Measurements from ENCODE around the gene BZW2. TPM values are rescaled to one million over a fixed set of nuclear protein-coding genes. Genes with fewer than 3 reads are reported as not detected.

Gene BZW2
- polyA plus RNA-seq, 3 donors, result 19.0 to 45.2 (median 36.4) TPM

- intact Hi-C loops (cut with micrococcal nuclease), result no loop called here
- no peaks in the 10 kb centered on the region for H3K9me3 ChIP-seq (replicated peaks in 1 of 2; ENCODE audit: control insufficient read depth in 1 of 2, insufficient read depth in 1 of 2, low read length in 2 of 2)
- H3K4me1 Mint-ChIP-seq, result peaks cover 20% of the 10 kb centered on the region
- DNase-seq, result no peak
- H3K27ac Mint-ChIP-seq, result no peak overlapping the region
- no peaks in the 10 kb centered on the region for H4K20me1 ChIP-seq (ENCODE audit: insufficient read depth, low read length)
- H3K27me3 Mint-ChIP-seq (ENCODE audit: low read depth in 3 of 3), result no peaks in the 10 kb centered on the region
- peaks cover 15 to 16% of the 10 kb centered on the region in 2 donors for H3K4me1 ChIP-seq (ENCODE audit: control insufficient read depth in 1 of 2, insufficient read depth in 2 of 2, low read length in 2 of 2)
- H3K27me3 ChIP-seq (ENCODE audit: control insufficient read depth in 2 of 2, insufficient read depth in 2 of 2, low read length in 2 of 2), result no peaks in the 10 kb centered on the region
- no peak for TF ChIP-seq CTCF (IDR thresholded peaks at IDR 0.05)
- peaks cover 18 to 38% of the 10 kb centered on the region in 2 donors for H3K36me3 ChIP-seq (replicated peaks in 1 of 2; ENCODE audit: control insufficient read depth in 1 of 2, insufficient read depth in 2 of 2, low read length in 2 of 2)
- WGBS (ENCODE audit: insufficient coverage), result no CpG with 5 or more reads among the region's 3 CpGs
- H3K9ac ChIP-seq (ENCODE audit: insufficient read depth, low read length, poor library complexity, severe bottlenecking), result no peak overlapping the region
- H2AFZ ChIP-seq (ENCODE audit: insufficient read depth, low read depth, low read length, poor library complexity, severe bottlenecking), result no peak overlapping the region
- H3K79me2 ChIP-seq (ENCODE audit: insufficient read depth, low read length), result peaks cover 27% of the 10 kb centered on the region
- H3K9me3 Mint-ChIP-seq, result peaks cover 0 to 3% (median 0%) of the 10 kb centered on the region in 7 donors
- no peak overlapping the region for H3K4me3 ChIP-seq (replicated peaks in 1 of 3; ENCODE audit: low read depth in 2 of 3, low read length in 3 of 3)
- no peak overlapping the region for H3K27ac ChIP-seq (ENCODE audit: low read depth in 1 of 2, low read length in 2 of 2)
- no peak overlapping the region for H3K4me3 Mint-ChIP-seq
- H3K4me2 ChIP-seq (replicated peaks; ENCODE audit: extremely low read depth, low read length, poor library complexity, severe bottlenecking), result no peak overlapping the region
- peaks cover 34 to 45% of the 10 kb centered on the region in 2 donors for H3K36me3 Mint-ChIP-seq
Measured at GRCh38 chr7:16671811-16672210, 25.8 kb downstream of the BZW2 start.

GRCh38 chr7:16675277-16675676, 29.3 kb downstream of the BZW2 start:
- 100% methylated on average over 1 of the region's 3 CpGs for WGBS (ENCODE audit: insufficient coverage)
- peaks cover 32 to 62% of the 10 kb centered on the region in 2 donors for H3K36me3 ChIP-seq (replicated peaks in 1 of 2; ENCODE audit: control insufficient read depth in 1 of 2, insufficient read depth in 2 of 2, low read length in 2 of 2)

More at GRCh38 chr7:16675277-16675676, 29.3 kb downstream of the BZW2 start:
- Histone ChIP-seq H2AFZ (ENCODE audit: insufficient read depth, low read depth, low read length, poor library complexity, severe bottlenecking) (no peak overlapping the region), H3K9ac (ENCODE audit: insufficient read depth, low read length, poor library complexity, severe bottlenecking) (no peak overlapping the region), H3K79me2 (ENCODE audit: insufficient read depth, low read length) (peaks cover 22% of the 10 kb centered on the region), H3K4me3 (replicated peaks in 1 of 3; ENCODE audit: low read depth in 2 of 3, low read length in 3 of 3) (no peak overlapping the region), H3K9me3 (replicated peaks in 1 of 2; ENCODE audit: control insufficient read depth in 1 of 2, insufficient read depth in 1 of 2, low read length in 2 of 2) (no peaks in the 10 kb centered on the region), H4K20me1 (ENCODE audit: insufficient read depth, low read length) (no peaks in the 10 kb centered on the region), H3K4me2 (replicated peaks; ENCODE audit: extremely low read depth, low read length, poor library complexity, severe bottlenecking) (no peak overlapping the region), H3K27ac (ENCODE audit: low read depth in 1 of 2, low read length in 2 of 2) (no peak overlapping the region), H3K27me3 (ENCODE audit: control insufficient read depth in 2 of 2, insufficient read depth in 2 of 2, low read length in 2 of 2) (no peaks in the 10 kb centered on the region), H3K4me1 (ENCODE audit: control insufficient read depth in 1 of 2, insufficient read depth in 2 of 2, low read length in 2 of 2) (no peaks in the 10 kb centered on the region)
- intact Hi-C loops (cut with micrococcal nuclease), result no loop called here
- Mint-ChIP-seq H3K27ac (no peak overlapping the region), H3K9me3 (peaks cover 0 to 3% (median 0%) of the 10 kb centered on the region in 7 donors), H3K36me3 (peaks cover 51 to 53% of the 10 kb centered on the region in 2 donors), H3K27me3 (ENCODE audit: low read depth in 3 of 3) (no peaks in the 10 kb centered on the region), H3K4me3 (no peak overlapping the region), H3K4me1 (no peaks in the 10 kb centered on the region)
- no peak for DNase-seq
- no peak for TF ChIP-seq CTCF (IDR thresholded peaks at IDR 0.05)
